ENCODE data around the gene TMEM97. TPM values are rescaled to one million over a fixed set of nuclear protein-coding genes. Genes with fewer than 3 reads are reported as not detected.
A peak's percentile ranks its signal among the peaks of the same experiment; 100 is the strongest.

The TMEM97 gene
- polyA plus RNA-seq, 2 donors, result 7.4 to 8.9 TPM

- 85 to 86% methylated on average over 2 of the region's 2 CpGs for WGBS, 2 donors
- H3K27ac ChIP-seq (ENCODE audit: low read depth in 2 of 2, low read length in 1 of 2), result no peak overlapping the region
Observed at GRCh38 chr17:28313841-28314240, 5.2 kb upstream of the TMEM97 start.

GRCh38 chr17:28315846-28316705 lies 2.9 kb upstream of the TMEM97 start:
- 95 to 97% methylated on average over 4 of the region's 4 CpGs for WGBS, 2 donors
- Histone ChIP-seq H3K27me3 (ENCODE audit: control insufficient read depth in 1 of 2, insufficient read depth in 2 of 2, low read length in 2 of 2) (no peaks in the 10 kb centered on the region), H3K36me3 (ENCODE audit: control insufficient read depth in 2 of 2, insufficient read depth in 2 of 2, low read length in 1 of 2) (no peaks in the 10 kb centered on the region), H3K4me3 (ENCODE audit: low read depth in 1 of 2, low read length in 2 of 2) (no peak overlapping the region), H3K9me3 (ENCODE audit: control insufficient read depth in 2 of 2, insufficient read depth in 1 of 2, low read depth in 1 of 2, low read length in 1 of 2) (no peaks in the 10 kb centered on the region), H3K4me1 (ENCODE audit: control insufficient read depth in 2 of 2, insufficient read depth in 2 of 2, low read length in 1 of 2) (peaks cover 4 to 6% of the 10 kb centered on the region in 2 donors), H3K27ac (ENCODE audit: low read depth in 2 of 2, low read length in 1 of 2) (no peak overlapping the region)

More at GRCh38 chr17:28313841-28314240, 5.2 kb upstream of the TMEM97 start:
- H3K27me3 ChIP-seq (ENCODE audit: control insufficient read depth in 1 of 2, insufficient read depth in 2 of 2, low read length in 2 of 2), result no peaks in the 10 kb centered on the region
- H3K4me1 ChIP-seq (ENCODE audit: control insufficient read depth in 2 of 2, insufficient read depth in 2 of 2, low read length in 1 of 2), result peaks cover 4 to 6% of the 10 kb centered on the region in 2 donors
- no peak overlapping the region for H3K4me3 ChIP-seq (ENCODE audit: low read depth in 1 of 2, low read length in 2 of 2)
- H3K36me3 ChIP-seq (ENCODE audit: control insufficient read depth in 2 of 2, insufficient read depth in 2 of 2, low read length in 1 of 2), result no peaks in the 10 kb centered on the region
- no peaks in the 10 kb centered on the region for H3K9me3 ChIP-seq (ENCODE audit: control insufficient read depth in 2 of 2, insufficient read depth in 1 of 2, low read depth in 1 of 2, low read length in 1 of 2)

GRCh38 chr17:28317099-28317965 lies 1.7 kb upstream of the TMEM97 start:
- WGBS, 2 donors, result 88% methylated on average over 21 of the region's 21 CpGs
- H3K9me3 ChIP-seq (ENCODE audit: control insufficient read depth in 2 of 2, insufficient read depth in 1 of 2, low read depth in 1 of 2, low read length in 1 of 2), result no peaks in the 10 kb centered on the region
- H3K27ac ChIP-seq (ENCODE audit: low read depth in 2 of 2, low read length in 1 of 2), result no peak overlapping the region
- no peaks in the 10 kb centered on the region for H3K36me3 ChIP-seq (ENCODE audit: control insufficient read depth in 2 of 2, insufficient read depth in 2 of 2, low read length in 1 of 2)
- peaks cover 4 to 6% of the 10 kb centered on the region in 2 donors for H3K4me1 ChIP-seq (ENCODE audit: control insufficient read depth in 2 of 2, insufficient read depth in 2 of 2, low read length in 1 of 2)
- no peak overlapping the region for H3K4me3 ChIP-seq (ENCODE audit: low read depth in 1 of 2, low read length in 2 of 2)
- no peaks in the 10 kb centered on the region for H3K27me3 ChIP-seq (ENCODE audit: control insufficient read depth in 1 of 2, insufficient read depth in 2 of 2, low read length in 2 of 2)

- no peak overlapping the region for H3K27ac ChIP-seq (ENCODE audit: low read depth in 2 of 2, low read length in 1 of 2)
- 15 to 18% methylated on average over 40 of the region's 40 CpGs for WGBS, 2 donors
- H3K36me3 ChIP-seq (ENCODE audit: control insufficient read depth in 2 of 2, insufficient read depth in 2 of 2, low read length in 1 of 2), result no peaks in the 10 kb centered on the region
- H3K27me3 ChIP-seq (ENCODE audit: control insufficient read depth in 1 of 2, insufficient read depth in 2 of 2, low read length in 2 of 2), result no peaks in the 10 kb centered on the region
- H3K9me3 ChIP-seq (ENCODE audit: control insufficient read depth in 2 of 2, insufficient read depth in 1 of 2, low read depth in 1 of 2, low read length in 1 of 2), result no peaks in the 10 kb centered on the region
- H3K4me1 ChIP-seq (ENCODE audit: control insufficient read depth in 2 of 2, insufficient read depth in 2 of 2, low read length in 1 of 2), result peaks cover 4 to 6% of the 10 kb centered on the region in 2 donors
- peak overlapping the region; percentile 44 to 57 for H3K4me3 ChIP-seq (ENCODE audit: low read depth in 1 of 2, low read length in 2 of 2)
Observed at GRCh38 chr17:28317966-28318758, 838 bp upstream of the TMEM97 start.

GRCh38 chr17:28319598-28319935 lies 567 bp downstream of the TMEM97 start:
- no peaks in the 10 kb centered on the region for H3K27me3 ChIP-seq (ENCODE audit: control insufficient read depth in 1 of 2, insufficient read depth in 2 of 2, low read length in 2 of 2)
- WGBS, 2 donors, result 1 to 3% methylated on average over 7 of the region's 7 CpGs

GRCh38 chr17:28320215-28321061 lies 1.4 kb downstream of the TMEM97 start:
- H3K27ac ChIP-seq (ENCODE audit: low read depth in 2 of 2, low read length in 1 of 2), result no peak overlapping the region
- peaks cover 4 to 6% of the 10 kb centered on the region in 2 donors for H3K4me1 ChIP-seq (ENCODE audit: control insufficient read depth in 2 of 2, insufficient read depth in 2 of 2, low read length in 1 of 2)
- no peaks in the 10 kb centered on the region for H3K27me3 ChIP-seq (ENCODE audit: control insufficient read depth in 1 of 2, insufficient read depth in 2 of 2, low read length in 2 of 2)
- WGBS, 2 donors, result 63 to 68% methylated on average over 8 of the region's 8 CpGs
- no peaks in the 10 kb centered on the region for H3K9me3 ChIP-seq (ENCODE audit: control insufficient read depth in 2 of 2, insufficient read depth in 1 of 2, low read depth in 1 of 2, low read length in 1 of 2)
- no peaks in the 10 kb centered on the region for H3K36me3 ChIP-seq (ENCODE audit: control insufficient read depth in 2 of 2, insufficient read depth in 2 of 2, low read length in 1 of 2)
- H3K4me3 ChIP-seq (ENCODE audit: low read depth in 1 of 2, low read length in 2 of 2), result peak overlapping the region in 1 of 2 donors; percentile 57

More at GRCh38 chr17:28319598-28319935, 567 bp downstream of the TMEM97 start:
- Histone ChIP-seq H3K27ac (ENCODE audit: low read depth in 2 of 2, low read length in 1 of 2) (peak overlapping the region in 1 of 2 donors; percentile 66), H3K4me3 (ENCODE audit: low read depth in 1 of 2, low read length in 2 of 2) (peak overlapping the region; percentile 57 to 63), H3K9me3 (ENCODE audit: control insufficient read depth in 2 of 2, insufficient read depth in 1 of 2, low read depth in 1 of 2, low read length in 1 of 2) (no peaks in the 10 kb centered on the region), H3K36me3 (ENCODE audit: control insufficient read depth in 2 of 2, insufficient read depth in 2 of 2, low read length in 1 of 2) (no peaks in the 10 kb centered on the region), H3K4me1 (ENCODE audit: control insufficient read depth in 2 of 2, insufficient read depth in 2 of 2, low read length in 1 of 2) (peaks cover 4 to 6% of the 10 kb centered on the region in 2 donors)

- 63 to 80% methylated on average over 5 of the region's 5 CpGs for WGBS, 2 donors
- Histone ChIP-seq H3K9me3 (ENCODE audit: control insufficient read depth in 2 of 2, insufficient read depth in 1 of 2, low read depth in 1 of 2, low read length in 1 of 2) (no peaks in the 10 kb centered on the region), H3K4me3 (ENCODE audit: low read depth in 1 of 2, low read length in 2 of 2) (no peak overlapping the region), H3K36me3 (ENCODE audit: control insufficient read depth in 2 of 2, insufficient read depth in 2 of 2, low read length in 1 of 2) (peaks cover 0 to 8% of the 10 kb centered on the region in 2 donors), H3K27me3 (ENCODE audit: control insufficient read depth in 1 of 2, insufficient read depth in 2 of 2, low read length in 2 of 2) (no peaks in the 10 kb centered on the region), H3K27ac (ENCODE audit: low read depth in 2 of 2, low read length in 1 of 2) (no peak overlapping the region), H3K4me1 (ENCODE audit: control insufficient read depth in 2 of 2, insufficient read depth in 2 of 2, low read length in 1 of 2) (no peaks in the 10 kb centered on the region)
Observed at GRCh38 chr17:28324267-28324745, 5.3 kb downstream of the TMEM97 start.

- no peaks in the 10 kb centered on the region for H3K4me1 ChIP-seq (ENCODE audit: control insufficient read depth in 2 of 2, insufficient read depth in 2 of 2, low read length in 1 of 2)
- 82 to 86% methylated on average over 3 of the region's 3 CpGs for WGBS, 2 donors
- no peak overlapping the region for H3K27ac ChIP-seq (ENCODE audit: low read depth in 2 of 2, low read length in 1 of 2)
- H3K4me3 ChIP-seq (ENCODE audit: low read depth in 1 of 2, low read length in 2 of 2), result no peak overlapping the region
- no peaks in the 10 kb centered on the region for H3K9me3 ChIP-seq (ENCODE audit: control insufficient read depth in 2 of 2, insufficient read depth in 1 of 2, low read depth in 1 of 2, low read length in 1 of 2)
- H3K27me3 ChIP-seq (ENCODE audit: control insufficient read depth in 1 of 2, insufficient read depth in 2 of 2, low read length in 2 of 2), result no peaks in the 10 kb centered on the region
- H3K36me3 ChIP-seq (ENCODE audit: control insufficient read depth in 2 of 2, insufficient read depth in 2 of 2, low read length in 1 of 2), result peaks cover 0 to 10% of the 10 kb centered on the region in 2 donors
Observed at GRCh38 chr17:28324781-28325180, 5.8 kb downstream of the TMEM97 start.

Measured in esophagus (tissue), 2 donors.